Left cardiac atrium (tissue), 2 donors: Measurements from ENCODE around the gene ADPRH. TPM values are rescaled to one million over a fixed set of nuclear protein-coding genes. Genes with fewer than 3 reads are reported as not detected.

ENCODE experiments used
- total RNA-seq, 2 donors: library from RNA; stranded (reverse); fragmentation: NEBNext Ultra II Directional; extraction: Animal tissue kit (Norgen Biotek cat#: 25700); gene quantifications; one replicate each; pipeline ENCODE4 v1.2.1, GENCODE V29; 2021
- donor health status: DM: no; HTN: yes; CAD: no; lungs with severe emphysema.
- donor health status: DM: yes; HTN: yes; CAD: no.

ADPRH gene
- total RNA-seq, 2 donors from 2014 or later = 9.4 to 10.8 TPM

Other genes starting within 250 kb of the ADPRH start
- gene TMEM39A, start 115.9 kb upstream of the ADPRH start, total RNA-seq = 10 to 100 TPM; 27.0 to 40.5 TPM
- 10 to 100 TPM in 1 of 2 donors, 1 to 10 TPM in 1; 6.7 to 15.6 TPM for gene POGLUT1, start 110.5 kb upstream of the ADPRH start, total RNA-seq
- gene TIMMDC1, start 80.9 kb upstream of the ADPRH start, total RNA-seq = 100 to 1,000 TPM; 190 to 200 TPM
- under 1 TPM; 0.10 to 0.21 TPM for gene CD80, start 19.9 kb upstream of the ADPRH start, total RNA-seq
- 1 to 10 TPM; 1.5 to 8.7 TPM for gene PLA1A, start 18.4 kb downstream of the ADPRH start, total RNA-seq
- 100 to 1,000 TPM; 383 to 677 TPM for gene POPDC2, start 81.1 kb downstream of the ADPRH start, total RNA-seq
- gene COX17, start 97.9 kb downstream of the ADPRH start, total RNA-seq = 100 to 1,000 TPM; 101 to 120 TPM
- under 1 TPM; 0.58 to 0.91 TPM for gene CFAP91, start 123.5 kb downstream of the ADPRH start, total RNA-seq
- gene NR1I2, start 202.6 kb downstream of the ADPRH start, total RNA-seq = under 1 TPM in 1 of 2 donors, not detected in 1; 0.09 TPM